Nephron progenitor cell (in vitro differentiated cells): Measurements from ENCODE around the gene P2RY2.
"Not testable (repeated sequence)": the region's sequence is repeated elsewhere in the genome, so short reads cannot be mapped to it uniquely, and the experiment has no call there.

ENCODE experiments used
- DNase-seq: peaks from one replicate; pipeline ENCODE4 v3.0.0; 2021
- H3K27ac Mint-ChIP-seq: 2 replicates; pipeline ENCODE4 v1.8.0; 2021; ENCODE audit warnings: mild to moderate bottlenecking, moderate library complexity, mixed read lengths
- H3K27me3 Mint-ChIP-seq: 2 replicates; pipeline ENCODE4 v1.8.0; 2021; ENCODE audit warnings: mild to moderate bottlenecking, low read depth, mixed read lengths; ENCODE audit not compliant: poor library complexity
- H3K36me3 Mint-ChIP-seq: 2 replicates; pipeline ENCODE4 v1.8.0; 2021; ENCODE audit warnings: low read depth, mixed read lengths
- H3K4me1 Mint-ChIP-seq: 2 replicates; pipeline ENCODE4 v1.8.0; 2021; ENCODE audit warnings: mixed read lengths
- H3K4me3 Mint-ChIP-seq: 2 replicates; pipeline ENCODE4 v1.8.0; 2021; ENCODE audit warnings: mild to moderate bottlenecking, moderate library complexity, mixed read lengths
- H3K9me3 Mint-ChIP-seq: 2 replicates; pipeline ENCODE4 v1.8.0; 2021; ENCODE audit warnings: mild to moderate bottlenecking, moderate library complexity, mixed read lengths
- TF ChIP-seq, protein P1 (sequence below): fragments of 200-600 bp; sonication (generic); IDR thresholded peaks from 2 replicates; pipeline ENCODE4 v1.5.0; 2021; ENCODE audit warnings: antibody characterized with exemption

Gene P2RY2

DNA sequence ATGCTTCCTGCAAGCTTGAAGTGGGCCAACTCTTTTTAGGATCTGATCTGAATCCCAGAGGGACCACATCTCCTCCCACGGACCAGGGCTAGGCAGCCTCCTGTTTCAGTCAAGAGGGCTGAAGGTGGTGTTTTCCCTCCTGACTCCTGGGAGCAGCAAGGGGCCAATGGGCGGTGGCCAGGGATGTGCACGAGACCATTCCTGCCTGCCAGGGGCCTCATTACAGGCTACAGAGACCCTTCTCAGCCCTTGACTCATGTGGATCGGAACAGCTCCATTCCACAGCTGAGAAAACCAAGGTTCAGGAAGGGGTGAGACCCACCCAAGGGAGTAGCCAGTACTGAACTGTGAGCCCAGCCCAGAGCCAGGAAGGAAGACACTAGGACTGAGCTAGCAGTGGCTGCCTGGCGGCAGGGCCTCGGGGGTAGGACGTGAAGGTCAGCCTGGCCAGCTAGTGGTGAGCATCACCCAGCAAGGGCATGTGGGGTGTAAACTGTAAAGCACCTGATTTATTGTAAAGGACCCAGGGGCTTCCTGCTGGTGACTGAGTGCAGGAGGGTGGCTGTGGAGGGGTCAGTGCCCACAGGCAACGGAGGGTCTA lies 50.7 kb downstream of the P2RY2 start:
- peak; percentile 1 for DNase-seq

DNA sequence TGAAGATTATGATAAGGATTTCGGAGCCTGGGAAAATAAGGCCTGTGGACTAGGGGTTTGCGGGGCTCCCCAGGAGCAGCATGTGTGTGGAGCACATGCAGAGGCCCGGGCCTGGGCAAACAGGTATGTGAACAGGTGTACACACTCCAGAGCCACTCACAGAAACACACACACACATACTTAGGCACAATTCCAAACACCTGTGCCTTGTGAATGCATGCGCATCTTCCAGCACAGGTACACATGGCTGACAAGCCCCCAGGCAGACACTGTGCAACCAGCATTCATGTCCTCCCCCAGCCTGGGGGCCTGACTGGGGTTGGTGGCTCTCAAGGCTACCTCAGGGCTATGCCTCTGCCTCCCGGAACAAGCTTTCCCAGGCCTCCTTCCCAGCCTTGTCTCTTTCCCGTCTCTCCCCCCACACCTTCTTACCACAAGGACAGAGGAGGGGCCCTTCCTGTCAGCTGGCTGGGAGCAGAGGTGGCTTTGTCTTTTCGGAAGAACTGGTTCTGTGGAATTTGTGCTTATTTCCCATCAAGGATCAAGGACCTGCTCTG lies 51.5 kb downstream of the P2RY2 start:
- H3K36me3 Mint-ChIP-seq: no peaks in the 10 kb centered on the region

More for the DNA sequence above, 50.7 kb downstream of the P2RY2 start:
- Mint-ChIP-seq H3K9me3 (no peaks in the 10 kb centered on the region), H3K4me3 (no peak overlapping the region), H3K4me1 (peaks cover 41% of the 10 kb centered on the region), H3K27me3 (peaks cover 53% of the 10 kb centered on the region), H3K27ac (no peak overlapping the region), H3K36me3 (no peaks in the 10 kb centered on the region)
- TF ChIP-seq, protein P1, sequence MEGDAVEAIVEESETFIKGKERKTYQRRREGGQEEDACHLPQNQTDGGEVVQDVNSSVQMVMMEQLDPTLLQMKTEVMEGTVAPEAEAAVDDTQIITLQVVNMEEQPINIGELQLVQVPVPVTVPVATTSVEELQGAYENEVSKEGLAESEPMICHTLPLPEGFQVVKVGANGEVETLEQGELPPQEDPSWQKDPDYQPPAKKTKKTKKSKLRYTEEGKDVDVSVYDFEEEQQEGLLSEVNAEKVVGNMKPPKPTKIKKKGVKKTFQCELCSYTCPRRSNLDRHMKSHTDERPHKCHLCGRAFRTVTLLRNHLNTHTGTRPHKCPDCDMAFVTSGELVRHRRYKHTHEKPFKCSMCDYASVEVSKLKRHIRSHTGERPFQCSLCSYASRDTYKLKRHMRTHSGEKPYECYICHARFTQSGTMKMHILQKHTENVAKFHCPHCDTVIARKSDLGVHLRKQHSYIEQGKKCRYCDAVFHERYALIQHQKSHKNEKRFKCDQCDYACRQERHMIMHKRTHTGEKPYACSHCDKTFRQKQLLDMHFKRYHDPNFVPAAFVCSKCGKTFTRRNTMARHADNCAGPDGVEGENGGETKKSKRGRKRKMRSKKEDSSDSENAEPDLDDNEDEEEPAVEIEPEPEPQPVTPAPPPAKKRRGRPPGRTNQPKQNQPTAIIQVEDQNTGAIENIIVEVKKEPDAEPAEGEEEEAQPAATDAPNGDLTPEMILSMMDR: no peak

DNA sequence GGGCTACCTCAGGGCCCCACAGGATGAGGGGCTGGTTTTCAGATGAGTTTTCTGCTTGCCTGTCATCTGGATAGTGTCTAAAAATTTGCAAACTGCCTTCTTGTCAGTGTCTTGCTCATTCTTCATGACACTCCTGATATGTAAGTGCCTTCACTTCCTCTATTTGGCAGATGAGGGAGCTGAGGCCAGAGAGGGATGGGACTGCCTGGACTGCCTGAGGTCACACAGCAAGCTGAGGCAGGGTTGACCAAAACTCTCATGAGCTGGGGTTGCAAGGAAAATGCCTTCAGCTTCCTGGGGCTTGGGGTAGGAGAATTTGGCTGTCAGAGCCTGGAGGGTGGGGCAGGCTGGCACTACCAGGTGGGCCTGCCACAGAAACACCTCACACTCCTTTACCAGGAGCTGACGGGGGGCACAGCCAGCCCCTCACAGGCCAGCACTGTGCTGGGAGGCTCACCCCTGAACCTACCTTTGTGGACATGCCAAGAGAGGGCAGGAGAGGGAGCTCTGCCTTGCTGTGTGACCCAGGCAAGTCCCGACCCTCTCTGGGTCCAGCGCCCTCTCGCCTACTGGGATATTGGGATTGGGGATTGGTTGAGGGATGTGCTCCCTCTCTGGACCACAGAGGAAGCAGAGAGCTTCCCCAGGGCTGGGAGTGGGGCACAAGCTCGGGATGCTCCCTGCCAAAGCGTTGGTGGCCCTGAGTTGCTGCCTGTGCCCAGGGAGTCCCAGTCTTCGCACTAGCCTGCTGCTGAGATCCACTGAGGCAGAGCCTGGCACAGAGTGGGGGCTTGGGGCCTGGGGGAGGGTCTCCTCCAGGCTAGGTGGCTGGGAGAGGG lies 52.2 kb downstream of the P2RY2 start:
- Mint-ChIP-seq H3K36me3 (no peaks in the 10 kb centered on the region), H3K27me3 (peaks cover 41% of the 10 kb centered on the region), H3K27ac (no peak overlapping the region), H3K9me3 (no peaks in the 10 kb centered on the region), H3K4me3 (no peak overlapping the region), H3K4me1 (peaks cover 50% of the 10 kb centered on the region)
- TF ChIP-seq, protein P1: no peak
- DNase-seq: peak; percentile 1

More for the DNA sequence above, 51.5 kb downstream of the P2RY2 start:
- H3K27ac Mint-ChIP-seq: no peak overlapping the region
- H3K9me3 Mint-ChIP-seq: no peaks in the 10 kb centered on the region
- peaks cover 45% of the 10 kb centered on the region for H3K27me3 Mint-ChIP-seq
- TF ChIP-seq, protein P1: no peak
- peaks cover 47% of the 10 kb centered on the region for H3K4me1 Mint-ChIP-seq
- peak; percentile 1 for DNase-seq
- H3K4me3 Mint-ChIP-seq: no peak overlapping the region

DNA sequence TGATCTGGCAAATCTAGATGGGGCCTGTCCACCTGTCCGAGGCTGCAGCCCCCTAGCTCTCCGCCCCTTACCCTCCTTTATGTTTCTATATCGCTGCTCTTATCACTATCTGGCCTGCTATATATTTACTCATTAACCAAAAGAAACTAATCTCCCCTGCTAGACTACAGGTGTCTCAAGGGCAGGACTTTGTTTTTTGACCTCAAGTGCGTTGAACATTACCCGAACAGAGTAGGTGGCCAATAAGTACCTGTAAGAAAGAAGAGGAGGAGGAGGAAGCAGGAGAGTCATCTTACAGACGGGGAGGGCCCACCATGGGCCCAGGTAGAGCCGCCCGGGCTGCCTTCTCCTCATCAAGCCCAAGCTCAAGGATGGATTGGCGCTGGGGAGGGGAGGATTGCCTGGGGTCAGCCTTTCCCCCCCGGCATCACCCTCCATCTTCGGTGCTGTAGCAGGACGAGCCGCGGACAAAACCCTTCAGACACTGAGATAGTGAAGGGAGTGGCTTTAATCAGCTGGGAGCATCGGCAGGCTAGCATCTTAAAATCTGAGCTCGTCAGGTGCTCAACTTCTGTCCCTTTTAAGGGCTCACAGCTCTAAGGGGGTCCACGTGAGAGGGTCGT lies 52.9 kb downstream of the P2RY2 start:
- Mint-ChIP-seq H3K27me3 (peaks cover 34% of the 10 kb centered on the region), H3K36me3 (no peaks in the 10 kb centered on the region), H3K27ac (peak overlapping the region; percentile 86), H3K4me1 (peaks cover 51% of the 10 kb centered on the region), H3K9me3 (no peaks in the 10 kb centered on the region), H3K4me3 (no peak overlapping the region)
- TF ChIP-seq, protein P1: no peak
- peak; percentile 0 for DNase-seq

DNA sequence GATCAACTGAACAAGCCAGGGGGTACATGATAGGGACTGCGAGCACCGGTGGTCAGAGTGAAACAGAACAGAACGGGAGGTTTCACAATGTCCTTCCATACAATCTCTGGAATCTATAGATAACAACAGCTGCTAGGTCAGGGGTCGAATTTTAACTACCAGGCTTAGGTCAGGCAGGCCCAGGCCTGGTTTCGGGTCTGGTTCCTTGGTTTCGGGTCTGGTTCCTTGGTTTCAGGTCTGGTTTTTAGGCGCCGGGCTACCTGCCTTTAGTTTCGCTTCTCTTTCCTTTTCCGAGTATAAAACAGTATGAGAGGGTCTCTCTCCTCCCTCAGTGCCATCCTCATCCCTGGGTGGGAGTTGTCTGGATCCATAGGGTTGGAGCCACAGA lies 53.4 kb downstream of the P2RY2 start:
- H3K36me3 Mint-ChIP-seq, H3K9me3 Mint-ChIP-seq, DNase-seq, H3K4me3 Mint-ChIP-seq: not testable (repeated sequence)
- H3K27me3 Mint-ChIP-seq: peaks cover 28% of the 10 kb centered on the region
- peak overlapping the region; percentile 86 for H3K27ac Mint-ChIP-seq
- peaks cover 51% of the 10 kb centered on the region for H3K4me1 Mint-ChIP-seq
